ENCODE data around the gene TRAPPC4. TPM values are rescaled to one million over a fixed set of nuclear protein-coding genes. Genes with fewer than 3 reads are reported as not detected.
A peak's percentile ranks its signal among the peaks of the same experiment; 100 is the strongest.

The TRAPPC4 gene
- total and polyA plus RNA-seq, 12 donors = 14.6 to 95.1 (median 37.5) TPM

DNA sequence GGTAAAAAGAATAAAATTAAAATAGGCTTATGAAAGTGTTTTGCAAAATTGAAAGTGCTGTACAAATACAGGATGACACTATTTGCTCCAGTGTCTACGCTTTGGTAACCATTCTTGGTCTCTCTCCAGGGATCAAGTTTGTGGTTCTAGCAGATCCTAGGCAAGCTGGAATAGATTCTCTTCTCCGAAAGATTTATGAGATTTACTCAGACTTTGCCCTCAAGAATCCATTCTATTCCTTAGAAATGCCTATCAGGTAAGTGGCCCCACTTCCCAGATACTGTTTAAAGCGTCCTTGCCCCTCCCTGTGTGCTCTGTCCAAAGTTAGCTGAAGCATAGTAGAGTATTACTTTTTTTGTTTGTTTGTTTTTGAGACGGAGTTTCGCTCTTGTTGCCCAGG is 3.1 kb downstream of the TRAPPC4 start:
- ATAC-seq = no peak
- H3K4me1 ChIP-seq = peaks cover 8 to 59% (median 51%) of the 10 kb centered on the region in 9 donors
- H3K36me3 ChIP-seq = peaks cover 0 to 74% (median 25%) of the 10 kb centered on the region in 9 donors
- no peak overlapping the region for H3K4me3 ChIP-seq
- no peak overlapping the region for H3K27ac ChIP-seq
- TF ChIP-seq, protein P1, sequence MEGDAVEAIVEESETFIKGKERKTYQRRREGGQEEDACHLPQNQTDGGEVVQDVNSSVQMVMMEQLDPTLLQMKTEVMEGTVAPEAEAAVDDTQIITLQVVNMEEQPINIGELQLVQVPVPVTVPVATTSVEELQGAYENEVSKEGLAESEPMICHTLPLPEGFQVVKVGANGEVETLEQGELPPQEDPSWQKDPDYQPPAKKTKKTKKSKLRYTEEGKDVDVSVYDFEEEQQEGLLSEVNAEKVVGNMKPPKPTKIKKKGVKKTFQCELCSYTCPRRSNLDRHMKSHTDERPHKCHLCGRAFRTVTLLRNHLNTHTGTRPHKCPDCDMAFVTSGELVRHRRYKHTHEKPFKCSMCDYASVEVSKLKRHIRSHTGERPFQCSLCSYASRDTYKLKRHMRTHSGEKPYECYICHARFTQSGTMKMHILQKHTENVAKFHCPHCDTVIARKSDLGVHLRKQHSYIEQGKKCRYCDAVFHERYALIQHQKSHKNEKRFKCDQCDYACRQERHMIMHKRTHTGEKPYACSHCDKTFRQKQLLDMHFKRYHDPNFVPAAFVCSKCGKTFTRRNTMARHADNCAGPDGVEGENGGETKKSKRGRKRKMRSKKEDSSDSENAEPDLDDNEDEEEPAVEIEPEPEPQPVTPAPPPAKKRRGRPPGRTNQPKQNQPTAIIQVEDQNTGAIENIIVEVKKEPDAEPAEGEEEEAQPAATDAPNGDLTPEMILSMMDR (IDR thresholded peaks at IDR 0.05) = no peak
- WGBS, 2 donors = 90 to 96% methylated on average over 5 of the region's 5 CpGs
- no peak for DNase-seq
- intact Hi-C loops (cut with DNase I) = no loop called here
- no peaks in the 10 kb centered on the region for H3K9me3 ChIP-seq
- no peaks in the 10 kb centered on the region for H3K27me3 ChIP-seq

DNA sequence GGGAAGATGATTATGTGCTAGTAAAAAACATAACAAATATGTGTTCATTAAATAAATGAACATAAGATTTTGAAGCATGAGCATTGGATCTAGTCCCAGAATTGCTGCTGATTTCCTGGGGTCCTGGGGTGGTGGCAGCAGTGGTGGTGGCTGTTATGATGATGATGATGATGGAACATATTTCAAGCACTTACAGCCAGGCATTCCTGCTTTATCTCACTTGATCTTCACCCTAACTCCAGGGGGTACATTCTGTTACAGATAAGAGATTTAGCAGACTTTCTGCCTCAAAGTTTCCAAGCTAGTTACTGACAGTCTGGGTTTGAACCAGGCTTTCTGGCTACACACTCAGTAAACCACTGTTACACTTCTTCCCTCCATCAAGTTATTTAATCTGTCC is 5.2 kb downstream of the TRAPPC4 start:
- ATAC-seq (no peak), DNase-seq (no peak)
- Histone ChIP-seq H3K4me1 (peaks cover 5 to 53% (median 40%) of the 10 kb centered on the region in 9 donors), H3K27me3 (no peaks in the 10 kb centered on the region), H3K36me3 (peaks cover 0 to 81% (median 25%) of the 10 kb centered on the region in 9 donors), H3K4me3 (no peak overlapping the region), H3K27ac (peak overlapping the region in 3 of 10 donors; percentile 55 to 87 (median 61)), H3K9me3 (no peaks in the 10 kb centered on the region)
- TF ChIP-seq, protein P1 (IDR thresholded peaks at IDR 0.05) = no peak
- intact Hi-C loops (cut with DNase I) = no loop called here

DNA sequence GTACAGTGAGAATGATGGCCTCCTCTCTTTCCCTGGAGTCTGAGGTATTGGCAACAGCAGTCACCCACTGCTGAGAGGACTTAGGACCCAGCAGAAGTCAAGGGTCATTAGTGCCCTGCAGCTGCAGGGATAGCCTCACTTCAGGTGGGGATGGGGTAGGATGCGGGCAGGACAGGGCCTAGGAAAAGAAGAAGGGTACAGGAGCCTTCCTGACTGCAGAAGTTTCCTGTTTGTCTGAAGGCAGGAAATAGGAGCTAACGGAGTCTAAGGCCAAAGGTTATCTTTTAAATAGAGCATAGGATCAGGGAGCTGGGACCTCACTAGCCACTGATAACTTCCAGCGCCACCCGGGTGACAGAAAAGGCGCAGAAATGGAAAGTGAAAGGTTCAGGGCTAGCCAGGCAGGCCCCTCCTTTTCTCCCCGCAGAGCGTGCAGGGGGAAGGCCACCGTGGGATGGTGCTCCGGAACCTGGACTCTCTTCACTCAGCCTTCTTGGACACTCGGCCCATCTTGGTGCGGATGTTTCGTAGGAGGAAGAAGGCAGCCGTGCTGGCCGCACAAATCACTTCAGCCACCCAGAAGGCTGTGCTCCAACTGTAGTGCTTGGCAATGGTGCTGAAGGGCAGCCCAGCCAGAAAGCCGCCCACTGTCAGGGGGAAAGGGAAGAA is 6.0 kb downstream of the TRAPPC4 start:
- WGBS, 2 donors = 53 to 57% methylated on average over 15 of the region's 15 CpGs
- ATAC-seq (peak in 6 of 8 donors; percentile 13 to 42 (median 26)), DNase-seq (peak in 1 of 2 donors; percentile 32)
- intact Hi-C loops (cut with DNase I) = no loop called here
- H3K4me3 ChIP-seq = peak overlapping the region in 3 of 10 donors; percentile 5 to 15 (median 12)
- H3K4me1 ChIP-seq = peaks cover 9 to 58% (median 45%) of the 10 kb centered on the region in 9 donors
- TF ChIP-seq, protein P1 (IDR thresholded peaks at IDR 0.05) = no peak
- H3K27ac ChIP-seq = peak overlapping the region in 9 of 10 donors; percentile 27 to 87 (median 57)
- H3K9me3 ChIP-seq = no peaks in the 10 kb centered on the region
- H3K36me3 ChIP-seq = peaks cover 0 to 81% (median 25%) of the 10 kb centered on the region in 9 donors
- H3K27me3 ChIP-seq = no peaks in the 10 kb centered on the region

DNA sequence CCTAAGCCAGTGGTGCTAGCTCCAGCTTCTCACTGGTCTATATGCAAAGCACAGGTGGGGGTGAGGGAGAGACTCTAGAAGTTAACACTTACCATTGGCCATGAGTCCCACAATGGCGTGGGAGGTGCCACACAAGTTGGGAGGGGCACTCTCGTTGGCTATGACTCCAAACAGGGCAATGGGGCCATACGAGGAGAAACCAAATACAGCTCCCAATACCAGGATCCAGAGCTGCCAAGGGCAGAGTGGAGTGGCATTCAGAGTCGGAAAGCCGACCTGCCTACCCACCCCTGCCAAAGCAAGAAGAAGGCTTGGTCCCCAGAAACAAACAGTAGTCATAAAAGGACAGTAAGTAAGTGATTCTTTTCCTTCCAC is 6.5 kb downstream of the TRAPPC4 start:
- H3K9me3 ChIP-seq = no peaks in the 10 kb centered on the region
- peak overlapping the region in 9 of 10 donors; percentile 27 to 87 (median 57) for H3K27ac ChIP-seq
- TF ChIP-seq, protein P1 (IDR thresholded peaks at IDR 0.05) = no peak
- peaks cover 12 to 58% (median 45%) of the 10 kb centered on the region in 9 donors for H3K4me1 ChIP-seq
- intact Hi-C loops (cut with DNase I) = no loop called here
- ATAC-seq (no peak), DNase-seq (no peak)
- H3K4me3 ChIP-seq = peak overlapping the region in 2 of 10 donors; percentile 12 to 15
- no peaks in the 10 kb centered on the region for H3K27me3 ChIP-seq
- 73 to 80% methylated on average over 5 of the region's 5 CpGs for WGBS, 2 donors
- H3K36me3 ChIP-seq = peaks cover 0 to 79% (median 25%) of the 10 kb centered on the region in 9 donors

Data from heart right ventricle (tissue), 16 donors.